Loucy (cell line): ENCODE data around the gene SECISBP2.

Experiments used
- H2AFZ ChIP-seq: fragments of 200-600 bp; sonication (generic); 2 replicates; pipeline ENCODE4 v1.6.0; 2016; ENCODE audit warnings: antibody characterized with exemption, mild to moderate bottlenecking, low read length, moderate library complexity
- H3F3A ChIP-seq: fragments of 200-600 bp; 2 replicates; pipeline ENCODE4 v1.6.0; 2016; ENCODE audit warnings: antibody characterized with exemption, low read depth, mild to moderate bottlenecking
- H3K27me3 ChIP-seq: fragments of 200-600 bp; sonication (generic); 2 replicates; pipeline ENCODE4 v1.6.1; 2014; ENCODE audit warnings: low read length, mild to moderate bottlenecking; ENCODE audit not compliant: insufficient read depth, poor library complexity, severe bottlenecking
- H3K36me3 ChIP-seq: fragments of 200-600 bp; sonication (generic); 2 replicates; pipeline ENCODE4 v1.6.1; 2016; ENCODE audit warnings: low read length; ENCODE audit not compliant: insufficient read depth
- H3K4me1 ChIP-seq: fragments of 200-600 bp; sonication (generic); 2 replicates; pipeline ENCODE4 v1.5.1; 2014; ENCODE audit warnings: low read length, mild to moderate bottlenecking; ENCODE audit not compliant: insufficient read depth, poor library complexity, severe bottlenecking
- H3K4me2 ChIP-seq: fragments of 200-600 bp; sonication (generic); 2 replicates; pipeline ENCODE4 v1.6.0; 2014; ENCODE audit warnings: antibody characterized with exemption, low read length, low read depth, mild to moderate bottlenecking; ENCODE audit not compliant: poor library complexity, severe bottlenecking
- H3K4me3 ChIP-seq: fragments of 200-600 bp; sonication (generic); 2 replicates; pipeline ENCODE4 v1.5.1; 2014; ENCODE audit warnings: low read length, mild to moderate bottlenecking, mixed read lengths; ENCODE audit not compliant: poor library complexity, severe bottlenecking
- H3K79me2 ChIP-seq: fragments of 200-600 bp; sonication (generic); 2 replicates; pipeline ENCODE4 v1.6.1; 2014; ENCODE audit warnings: low read length; ENCODE audit not compliant: insufficient read depth
- H3K9ac ChIP-seq: fragments of 200-600 bp; sonication (generic); 2 replicates; pipeline ENCODE4 v1.6.0; 2014; ENCODE audit warnings: mild to moderate bottlenecking, low read depth, low read length, moderate library complexity; ENCODE audit not compliant: poor library complexity, severe bottlenecking
- H3K9me2 ChIP-seq: fragments of 200-600 bp; sonication (generic); replicated peaks from 2 replicates; pipeline ENCODE4 v1.6.1; 2016; ENCODE audit warnings: low read depth, low read length, mixed read lengths
- H3K9me3 ChIP-seq: fragments of 200-600 bp; sonication (generic); 2 replicates; pipeline ENCODE4 v1.6.1; 2014; ENCODE audit warnings: mild to moderate bottlenecking, antibody characterized with exemption, low read length, low read depth; ENCODE audit not compliant: insufficient read depth
- H4K20me1 ChIP-seq: fragments of 200-600 bp; sonication (generic); 2 replicates; pipeline ENCODE4 v1.6.0; 2014; ENCODE audit warnings: antibody characterized with exemption, low read length, mild to moderate bottlenecking; ENCODE audit not compliant: insufficient read depth, poor library complexity, severe bottlenecking
- CTCF ChIP-seq: fragments of 200-600 bp; sonication (generic); conservative IDR thresholded peaks from 2 replicates; pipeline ENCODE4 v1.5.1; 2014; ENCODE audit warnings: mild to moderate bottlenecking, antibody characterized with exemption, low read length
- EZH2phosphoT487 ChIP-seq: fragments of 200-600 bp; IDR thresholded peaks from 2 replicates; pipeline ENCODE4 v1.6.1; 2018; ENCODE audit warnings: antibody characterized with exemption, mild to moderate bottlenecking, moderate library complexity, borderline replicate concordance

Gene SECISBP2

GRCh38 chr9:89386797-89387196, 68.5 kb downstream of the SECISBP2 start:
- Histone ChIP-seq H3K4me1 (peaks cover 3% of the 10 kb centered on the region), H3K9me2 (no peaks in the 10 kb centered on the region), H3K36me3 (peaks cover 99% of the 10 kb centered on the region), H3K9me3 (no peaks in the 10 kb centered on the region), H3K4me3 (no peak overlapping the region), H4K20me1 (peaks cover 11% of the 10 kb centered on the region), H3K27me3 (no peaks in the 10 kb centered on the region), H2AFZ (no peak overlapping the region), H3K9ac (no peak overlapping the region), H3F3A (no peaks in the 10 kb centered on the region), H3K4me2 (no peak overlapping the region), H3K79me2 (no peaks in the 10 kb centered on the region)
- TF ChIP-seq EZH2phosphoT487: no peak
- no peak for TF ChIP-seq CTCF

GRCh38 chr9:89387197-89387849, 69.0 kb downstream of the SECISBP2 start:
- no peak overlapping the region for H3K4me2 ChIP-seq

GRCh38 chr9:89388084-89388867, 70.0 kb downstream of the SECISBP2 start:
- no peaks in the 10 kb centered on the region for H3K79me2 ChIP-seq
- no peaks in the 10 kb centered on the region for H3K9me3 ChIP-seq
- H3K4me3 ChIP-seq: no peak overlapping the region
- H3K36me3 ChIP-seq: peaks cover 99% of the 10 kb centered on the region
- H3K9ac ChIP-seq: no peak overlapping the region
- no peak for TF ChIP-seq EZH2phosphoT487
- no peak for TF ChIP-seq CTCF
- H3K27me3 ChIP-seq: no peaks in the 10 kb centered on the region
- H3K4me2 ChIP-seq: no peak overlapping the region
- no peak overlapping the region for H2AFZ ChIP-seq
- H3F3A ChIP-seq: no peaks in the 10 kb centered on the region
- H3K4me1 ChIP-seq: peaks cover 3% of the 10 kb centered on the region
- H3K9me2 ChIP-seq: no peaks in the 10 kb centered on the region
- peaks cover 11% of the 10 kb centered on the region for H4K20me1 ChIP-seq

More at GRCh38 chr9:89387197-89387849, 69.0 kb downstream of the SECISBP2 start:
- no peaks in the 10 kb centered on the region for H3K9me3 ChIP-seq
- peaks cover 3% of the 10 kb centered on the region for H3K4me1 ChIP-seq
- no peak overlapping the region for H2AFZ ChIP-seq
- no peaks in the 10 kb centered on the region for H3K9me2 ChIP-seq
- TF ChIP-seq CTCF (no peak), EZH2phosphoT487 (no peak)
- no peak overlapping the region for H3K4me3 ChIP-seq
- H3K27me3 ChIP-seq: no peaks in the 10 kb centered on the region
- peaks cover 11% of the 10 kb centered on the region for H4K20me1 ChIP-seq
- H3K9ac ChIP-seq: no peak overlapping the region
- peaks cover 99% of the 10 kb centered on the region for H3K36me3 ChIP-seq
- H3K79me2 ChIP-seq: no peaks in the 10 kb centered on the region
- no peaks in the 10 kb centered on the region for H3F3A ChIP-seq
